ENCODE data around the gene VCX.

GRCh38 chrX:7841084-7841805 lies 1.7 kb upstream of the VCX start:
- TF ChIP-seq CTCF (IDR thresholded peaks at IDR 0.05) = no peak
- no peak for TF ChIP-seq POLR2A (IDR thresholded peaks at IDR 0.05)

Data from body of pancreas (tissue), 4 donors.